ENCODE data around the gene IPO7. TPM values are rescaled to one million over a fixed set of nuclear protein-coding genes. Genes with fewer than 3 reads are reported as not detected.
A peak's percentile ranks its signal among the peaks of the same experiment; 100 is the strongest.

Gene IPO7
- total and polyA plus RNA-seq, 2 of the 13 experiments (the other 11 are each of a cell fraction or from before 2014, with no cell fraction given) = 59.4 to 98.4 TPM

GRCh38 chr11:9384535-9385326 lies at the start of gene IPO7 (continued):
- peak; percentile 74 for TF ChIP-seq ZNF710 (CRISPR knock-in tag; IDR thresholded peaks at IDR 0.05; ENCODE audit: borderline replicate concordance)
- no peak for TF ChIP-seq ZNF460 (CRISPR knock-in tag; IDR thresholded peaks at IDR 0.05; ENCODE audit: borderline replicate concordance)
- TF ChIP-seq HOXD1 (CRISPR knock-in tag; IDR thresholded peaks at IDR 0.05) = 0 out of 2 replicates have a peak, but pooled peaks have one; percentile 74
- no peak for TF ChIP-seq FOXK2 (IDR thresholded peaks at IDR 0.05)
- peak; percentile 65 for TF ChIP-seq ZNF547 (CRISPR knock-in tag; IDR thresholded peaks at IDR 0.05)
- peak; percentile 89 for TF ChIP-seq HCFC1 (IDR thresholded peaks at IDR 0.05; ENCODE audit: low read depth, low read length)
- peak; percentile 90 for TF ChIP-seq THAP9 (CRISPR knock-in tag; IDR thresholded peaks at IDR 0.05; ENCODE audit: borderline replicate concordance)
- peak; percentile 86 for TF ChIP-seq ZNF766 (CRISPR knock-in tag; IDR thresholded peaks at IDR 0.05; ENCODE audit: borderline replicate concordance)
- TF ChIP-seq SIX4 (CRISPR knock-in tag; IDR thresholded peaks at IDR 0.05) = peak; percentile 30; the same call in 1 of the 2 replicates
- TF ChIP-seq CBFB (CRISPR knock-in tag; IDR thresholded peaks at IDR 0.05) = no peak
- TF ChIP-seq HOXA9 (CRISPR knock-in tag; IDR thresholded peaks at IDR 0.05; ENCODE audit: borderline replicate concordance) = no peak
- no peak for TF ChIP-seq ZNF660 (CRISPR knock-in tag; IDR thresholded peaks at IDR 0.05; ENCODE audit: borderline replicate concordance, low read depth)
- TF ChIP-seq MAFF (IDR thresholded peaks at IDR 0.05; ENCODE audit: low read depth, low read length) = no peak
- 0 out of 2 replicates have a peak, but pooled peaks have one; percentile 26 for TF ChIP-seq NFYC (CRISPR knock-in tag; IDR thresholded peaks at IDR 0.05)
- TF ChIP-seq PRMT3 (CRISPR knock-in tag; IDR thresholded peaks at IDR 0.05; ENCODE audit: borderline replicate concordance, low read depth) = no peak
- TF ChIP-seq TP53 (CRISPR knock-in tag; conservative IDR thresholded peaks at IDR 0.05) = peak; percentile 87
- peak; percentile 90 for TF ChIP-seq POLR2AphosphoS5 (IDR thresholded peaks at IDR 0.05; ENCODE audit: low read depth, low read length)
- no peak; the same call in 1 of the 2 replicates for TF ChIP-seq RNF219 (CRISPR knock-in tag; IDR thresholded peaks at IDR 0.05)
- no peak for TF ChIP-seq TCF7L2 (IDR thresholded peaks at IDR 0.05; ENCODE audit: low read depth, low read length)
- TF ChIP-seq NFE2L2 (IDR thresholded peaks at IDR 0.05; ENCODE audit: low read length) = no peak
- peak; percentile 87; the same call in 1 of the 2 replicates for TF ChIP-seq ZNF563 (CRISPR knock-in tag; IDR thresholded peaks at IDR 0.05)
- TF ChIP-seq RBM22 (optimal IDR thresholded peaks at IDR 0.05; ENCODE audit: low read length) = no peak
- no peak; the same call in 1 of the 2 replicates for TF ChIP-seq ZNF224 (CRISPR knock-in tag; IDR thresholded peaks at IDR 0.05)
- TF ChIP-seq ZBTB3 (CRISPR knock-in tag; IDR thresholded peaks at IDR 0.05; ENCODE audit: borderline replicate concordance, low read depth) = no peak; the same call in 1 of the 2 replicates

Measured in HepG2 (cell line).